GM12878 (cell line): ENCODE data around the gene GGNBP2.

ENCODE experiments used
- CHD2 ChIP-seq: IDR thresholded peaks from 2 replicates; pipeline ENCODE4 v1.6.1; 2011; ENCODE audit warnings: low read depth, low read length, improper control_type of control experiment, borderline replicate concordance
- EP300 ChIP-seq, 2 experiments: fragments of 150-350 bp in 1 of 2; IDR thresholded peaks; 2 replicates each; pipeline ENCODE4 v1.6.1; 2011 to 2012; ENCODE audit warnings: low read depth in 2 of 2, low read length in 2 of 2, borderline replicate concordance in 1 of 2, improper control_type of control experiment in 1 of 2, inconsistent platforms in 1 of 2; ENCODE audit not compliant: control insufficient read depth in 1 of 2
- JUNB ChIP-seq: IDR thresholded peaks from 2 replicates; pipeline ENCODE4 v1.6.1; 2016; ENCODE audit warnings: antibody characterized with exemption, mild to moderate bottlenecking
- MTA3 ChIP-seq: IDR thresholded peaks from 2 replicates; pipeline ENCODE4 v1.6.1; 2012; ENCODE audit warnings: low read length, inconsistent platforms, borderline replicate concordance
- POLR2A ChIP-seq: IDR thresholded peaks from 2 replicates; pipeline ENCODE4 v1.6.1; 2011; ENCODE audit warnings: low read depth, mild to moderate bottlenecking, low read length
- TF ChIP-seq, protein P1 (sequence below), 3 experiments: IDR thresholded peaks in 2 of 3; conservative IDR thresholded peaks in 1 of 3; 2 replicates each; pipeline ENCODE4 v1.5.1; 2011; ENCODE audit warnings: low read depth in 3 of 3, low read length in 3 of 3, mild to moderate bottlenecking in 3 of 3, control low read depth in 2 of 3, moderate library complexity in 2 of 3, inconsistent platforms in 1 of 3, mixed read lengths in 1 of 3; ENCODE audit not compliant: control insufficient read depth in 2 of 3, insufficient read depth in 1 of 3; ENCODE audit errors: extremely low read depth in 1 of 3
- TF ChIP-seq, protein P2 (sequence below): IDR thresholded peaks from 2 replicates; pipeline ENCODE4 v1.6.1; 2012; ENCODE audit warnings: low read depth, low read length, improper control_type of control experiment

GRCh38 chr17:36597866-36598777 is 53.4 kb downstream of the GGNBP2 start:
- TF ChIP-seq MTA3 (no peak), JUNB (no peak), EP300 (IDR thresholded peaks at IDR 0.05; ENCODE audit: borderline replicate concordance in 1 of 2, control insufficient read depth in 1 of 2, low read depth in 2 of 2, low read length in 2 of 2) (no peak), POLR2A (no peak), CHD2 (no peak)
- TF ChIP-seq, protein P1, sequence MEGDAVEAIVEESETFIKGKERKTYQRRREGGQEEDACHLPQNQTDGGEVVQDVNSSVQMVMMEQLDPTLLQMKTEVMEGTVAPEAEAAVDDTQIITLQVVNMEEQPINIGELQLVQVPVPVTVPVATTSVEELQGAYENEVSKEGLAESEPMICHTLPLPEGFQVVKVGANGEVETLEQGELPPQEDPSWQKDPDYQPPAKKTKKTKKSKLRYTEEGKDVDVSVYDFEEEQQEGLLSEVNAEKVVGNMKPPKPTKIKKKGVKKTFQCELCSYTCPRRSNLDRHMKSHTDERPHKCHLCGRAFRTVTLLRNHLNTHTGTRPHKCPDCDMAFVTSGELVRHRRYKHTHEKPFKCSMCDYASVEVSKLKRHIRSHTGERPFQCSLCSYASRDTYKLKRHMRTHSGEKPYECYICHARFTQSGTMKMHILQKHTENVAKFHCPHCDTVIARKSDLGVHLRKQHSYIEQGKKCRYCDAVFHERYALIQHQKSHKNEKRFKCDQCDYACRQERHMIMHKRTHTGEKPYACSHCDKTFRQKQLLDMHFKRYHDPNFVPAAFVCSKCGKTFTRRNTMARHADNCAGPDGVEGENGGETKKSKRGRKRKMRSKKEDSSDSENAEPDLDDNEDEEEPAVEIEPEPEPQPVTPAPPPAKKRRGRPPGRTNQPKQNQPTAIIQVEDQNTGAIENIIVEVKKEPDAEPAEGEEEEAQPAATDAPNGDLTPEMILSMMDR (IDR thresholded peaks at IDR 0.05 in 2 of 3, conservative IDR thresholded peaks at IDR 0.05 in 1 of 3; ENCODE audit: control insufficient read depth in 2 of 3, extremely low read depth in 1 of 3, insufficient read depth in 1 of 3, low read depth in 3 of 3, low read length in 3 of 3) = no peak
- TF ChIP-seq, protein P2, sequence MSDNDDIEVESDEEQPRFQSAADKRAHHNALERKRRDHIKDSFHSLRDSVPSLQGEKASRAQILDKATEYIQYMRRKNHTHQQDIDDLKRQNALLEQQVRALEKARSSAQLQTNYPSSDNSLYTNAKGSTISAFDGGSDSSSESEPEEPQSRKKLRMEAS = no peak
